ENCODE measurements around the gene IL21R.
"Not testable (repeated sequence)": the region's sequence is repeated elsewhere in the genome, so short reads cannot be mapped to it uniquely, and the experiment has no call there.

The IL21R gene

DNA sequence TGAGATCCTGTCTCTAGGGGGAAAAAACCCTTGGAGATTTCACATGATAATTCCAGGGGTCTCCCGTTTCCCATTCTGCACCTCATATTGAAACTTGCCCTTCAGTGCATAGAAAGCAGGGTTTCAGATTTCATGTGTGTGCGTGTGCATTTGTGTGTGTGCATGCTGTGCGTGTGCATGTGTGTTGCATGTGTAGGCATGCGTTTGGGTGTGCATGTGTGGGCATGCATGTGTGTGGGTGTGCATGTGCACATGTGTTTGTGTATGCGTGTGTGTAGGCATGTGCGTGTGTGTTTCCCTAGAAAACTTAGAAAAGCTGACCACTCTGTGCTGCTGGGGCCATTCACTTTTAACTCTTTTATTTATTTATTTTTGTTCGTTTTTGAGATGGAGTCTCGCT lies 40.0 kb downstream of the IL21R start:
- DNase-seq, result no peak

DNA sequence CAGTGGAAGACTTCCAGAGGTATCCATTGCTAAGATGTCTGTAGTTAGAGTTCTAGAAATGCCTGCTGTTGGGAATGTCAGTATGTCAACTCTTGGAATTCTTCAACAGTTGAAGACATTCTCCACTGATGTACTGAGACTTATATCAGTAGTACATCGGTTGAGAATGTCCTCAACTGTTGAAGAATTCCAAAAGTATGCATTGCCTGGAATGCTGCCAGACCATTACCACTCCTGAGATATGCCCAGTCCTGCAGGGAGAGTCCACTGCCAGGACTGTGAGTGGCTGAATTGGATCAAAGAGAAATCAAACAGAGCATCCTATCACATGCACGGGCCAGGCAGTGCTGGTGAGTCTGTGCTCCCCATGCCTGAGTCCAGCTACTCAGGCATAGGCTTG lies 42.0 kb downstream of the IL21R start:
- DNase-seq, result no peak

GRCh38 chr16:27444470-27444869 lies 42.5 kb downstream of the IL21R start:
- no peak for DNase-seq

- DNase-seq, result no peak
Observed at GRCh38 chr16:27445502-27446175, 43.7 kb downstream of the IL21R start.

DNA sequence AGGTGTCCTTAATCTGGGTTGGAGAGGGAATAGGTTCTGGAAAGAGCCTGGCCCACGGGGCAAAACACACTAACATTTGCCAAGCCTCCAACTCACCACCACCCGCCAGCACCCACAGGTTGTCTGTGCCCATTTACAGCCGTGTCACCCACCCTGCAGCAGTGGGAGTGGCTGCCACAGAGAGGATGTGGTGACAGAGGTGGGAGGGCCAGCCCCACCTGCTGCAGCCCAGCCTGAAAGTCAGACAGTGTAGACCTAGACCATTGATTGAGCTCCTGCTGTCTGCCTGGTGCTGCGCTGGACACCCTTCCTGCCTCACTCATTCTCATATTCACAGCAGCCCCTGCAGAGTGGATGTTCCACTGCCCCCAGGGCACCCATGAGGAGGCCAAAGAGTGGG lies 44.7 kb downstream of the IL21R start:
- DNase-seq, result no peak

- DNase-seq, result no peak
Observed at GRCh38 chr16:27447301-27447700, 45.3 kb downstream of the IL21R start.

DNA sequence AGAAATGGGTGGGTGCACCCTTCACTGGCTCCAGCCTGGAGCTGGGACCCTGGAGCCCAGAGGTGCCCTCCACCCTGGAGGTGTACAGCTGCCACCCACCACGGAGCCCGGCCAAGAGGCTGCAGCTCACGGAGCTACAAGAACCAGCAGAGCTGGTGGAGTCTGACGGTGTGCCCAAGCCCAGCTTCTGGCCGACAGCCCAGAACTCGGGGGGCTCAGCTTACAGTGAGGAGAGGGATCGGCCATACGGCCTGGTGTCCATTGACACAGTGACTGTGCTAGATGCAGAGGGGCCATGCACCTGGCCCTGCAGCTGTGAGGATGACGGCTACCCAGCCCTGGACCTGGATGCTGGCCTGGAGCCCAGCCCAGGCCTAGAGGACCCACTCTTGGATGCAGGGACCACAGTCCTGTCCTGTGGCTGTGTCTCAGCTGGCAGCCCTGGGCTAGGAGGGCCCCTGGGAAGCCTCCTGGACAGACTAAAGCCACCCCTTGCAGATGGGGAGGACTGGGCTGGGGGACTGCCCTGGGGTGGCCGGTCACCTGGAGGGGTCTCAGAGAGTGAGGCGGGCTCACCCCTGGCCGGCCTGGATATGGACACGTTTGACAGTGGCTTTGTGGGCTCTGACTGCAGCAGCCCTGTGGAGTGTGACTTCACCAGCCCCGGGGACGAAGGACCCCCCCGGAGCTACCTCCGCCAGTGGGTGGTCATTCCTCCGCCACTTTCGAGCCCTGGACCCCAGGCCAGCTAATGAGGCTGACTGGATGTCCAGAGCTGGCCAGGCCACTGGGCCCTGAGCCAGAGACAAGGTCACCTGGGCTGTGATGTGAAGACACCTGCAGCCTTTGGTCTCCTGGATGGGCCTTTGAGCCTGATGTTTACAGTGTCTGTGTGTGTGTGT lies 46.8 kb downstream of the IL21R start:
- no peak for DNase-seq

- no peak for DNase-seq
Observed at GRCh38 chr16:27449434-27450195, 47.6 kb downstream of the IL21R start.

GRCh38 chr16:27450196-27450549 lies 48.2 kb downstream of the IL21R start:
- DNase-seq, result no peak

- DNase-seq, result no peak
Observed at GRCh38 chr16:27452569-27453493, 50.9 kb downstream of the IL21R start.

GRCh38 chr16:27453494-27453825 lies 51.5 kb downstream of the IL21R start:
- no peak for DNase-seq

- DNase-seq, result no peak
Observed at GRCh38 chr16:27455700-27456099, 53.7 kb downstream of the IL21R start.

- not testable (repeated sequence) for DNase-seq
Observed at GRCh38 chr16:27457605-27457900, 55.6 kb downstream of the IL21R start.

DNA sequence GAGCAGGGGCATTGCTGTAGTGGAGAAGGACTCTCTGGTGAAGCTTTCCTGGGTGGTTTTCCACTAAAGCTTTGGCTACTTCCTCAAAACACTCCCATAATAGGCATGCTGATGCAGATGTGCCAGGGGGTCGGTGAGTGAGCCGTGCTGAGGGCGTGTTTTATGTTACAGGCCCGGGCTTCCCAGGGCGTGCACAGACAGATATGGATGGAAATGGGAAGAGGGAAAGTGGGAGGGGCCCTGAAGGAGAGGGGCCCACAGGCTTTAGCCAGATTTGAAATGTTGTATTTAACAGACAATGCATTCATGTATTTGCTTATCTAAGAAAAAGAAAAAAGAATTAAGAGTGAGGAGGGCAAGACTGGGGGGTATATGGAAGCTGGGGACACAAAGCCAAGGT lies 56.3 kb downstream of the IL21R start:
- no peak for DNase-seq

DNA sequence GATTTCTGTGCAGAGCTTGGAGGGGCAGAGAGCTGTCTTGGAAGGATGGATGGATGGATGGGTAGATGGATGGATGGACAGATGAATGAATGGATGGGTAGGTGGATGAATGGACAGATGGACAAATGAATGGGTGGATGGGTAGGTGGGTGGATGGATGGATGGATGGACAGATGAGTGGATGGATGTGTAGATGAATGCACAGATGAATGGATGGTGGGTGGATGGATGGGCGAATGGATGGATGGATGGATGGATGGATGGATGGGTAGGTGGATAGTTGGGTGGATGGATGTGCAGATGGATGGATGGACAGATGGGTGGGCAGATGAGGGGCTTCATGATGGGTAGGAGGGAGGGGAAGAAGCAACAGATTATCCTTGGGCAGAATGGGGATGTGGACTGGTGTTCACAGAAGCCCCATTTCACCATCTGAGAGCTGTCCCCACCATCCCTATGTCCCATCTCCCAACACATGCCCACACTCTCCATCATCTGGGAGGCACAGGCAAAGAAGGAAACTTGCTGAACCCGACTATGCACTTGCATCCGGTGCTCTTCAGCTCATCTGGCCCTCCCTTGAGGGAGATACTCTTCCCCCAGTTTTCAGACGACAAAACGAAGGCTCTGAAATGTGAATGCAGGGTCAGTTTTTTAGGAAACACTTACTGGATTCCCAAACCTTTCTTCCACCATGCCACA lies 57.2 kb downstream of the IL21R start:
- DNase-seq, result no peak

GRCh38 chr16:27460213-27460612 lies 58.2 kb downstream of the IL21R start:
- no peak for DNase-seq

GRCh38 chr16:27460663-27461482 lies 58.9 kb downstream of the IL21R start:
- DNase-seq, result no peak

- DNase-seq, result no peak
Observed at GRCh38 chr16:27461483-27462171, 59.7 kb downstream of the IL21R start.

GRCh38 chr16:27462200-27462845 lies 60.3 kb downstream of the IL21R start:
- no peak for DNase-seq

All from anterior cingulate cortex (tissue), 58 donors.